Measurements from ENCODE around the gene MAPRE3.

MAPRE3 gene

GRCh38 chr2:26976237-26976636, 5.8 kb downstream of the MAPRE3 start:
- CTCF ChIA-PET: interaction anchor here (0.8 to 0.9 kb wide), 2 partner anchors 14 to 130 kb away, joined by 3 to 5 read pairs; no protein-coding TSS in a partner anchor
- TF ChIP-seq, protein P1, sequence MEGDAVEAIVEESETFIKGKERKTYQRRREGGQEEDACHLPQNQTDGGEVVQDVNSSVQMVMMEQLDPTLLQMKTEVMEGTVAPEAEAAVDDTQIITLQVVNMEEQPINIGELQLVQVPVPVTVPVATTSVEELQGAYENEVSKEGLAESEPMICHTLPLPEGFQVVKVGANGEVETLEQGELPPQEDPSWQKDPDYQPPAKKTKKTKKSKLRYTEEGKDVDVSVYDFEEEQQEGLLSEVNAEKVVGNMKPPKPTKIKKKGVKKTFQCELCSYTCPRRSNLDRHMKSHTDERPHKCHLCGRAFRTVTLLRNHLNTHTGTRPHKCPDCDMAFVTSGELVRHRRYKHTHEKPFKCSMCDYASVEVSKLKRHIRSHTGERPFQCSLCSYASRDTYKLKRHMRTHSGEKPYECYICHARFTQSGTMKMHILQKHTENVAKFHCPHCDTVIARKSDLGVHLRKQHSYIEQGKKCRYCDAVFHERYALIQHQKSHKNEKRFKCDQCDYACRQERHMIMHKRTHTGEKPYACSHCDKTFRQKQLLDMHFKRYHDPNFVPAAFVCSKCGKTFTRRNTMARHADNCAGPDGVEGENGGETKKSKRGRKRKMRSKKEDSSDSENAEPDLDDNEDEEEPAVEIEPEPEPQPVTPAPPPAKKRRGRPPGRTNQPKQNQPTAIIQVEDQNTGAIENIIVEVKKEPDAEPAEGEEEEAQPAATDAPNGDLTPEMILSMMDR (conservative IDR thresholded peaks at IDR 0.05; ENCODE audit: low read depth): no peak
- POLR2A ChIA-PET (ENCODE audit: low non-redundant PET): no interaction called here
- H3K27ac ChIP-seq: no peak overlapping the region
- no peak for DNase-seq (ENCODE audit: low spot score)

DNA sequence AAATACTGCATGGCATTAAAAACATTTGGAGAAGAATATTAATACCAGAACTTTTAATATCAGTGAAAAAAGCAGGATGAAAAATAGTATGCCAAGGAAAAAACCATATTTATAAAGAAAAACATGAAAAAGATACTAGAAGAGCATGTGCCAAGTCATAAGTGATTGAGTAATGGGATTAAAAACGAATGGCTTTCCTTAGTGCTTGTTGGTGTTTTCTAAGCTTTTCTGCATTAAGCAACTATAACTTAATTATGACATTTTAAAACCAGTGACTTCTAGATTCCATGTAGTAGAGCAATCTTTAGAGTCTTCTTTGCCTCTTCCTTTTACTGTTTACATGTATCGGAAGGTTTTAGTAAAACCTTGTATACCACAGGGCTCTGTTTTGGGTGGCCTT, 6.6 kb downstream of the MAPRE3 start:
- POLR2A ChIA-PET (ENCODE audit: low non-redundant PET): no interaction called here
- no peak overlapping the region for H3K27ac ChIP-seq
- TF ChIP-seq, protein P1 (conservative IDR thresholded peaks at IDR 0.05; ENCODE audit: low read depth): no peak
- CTCF ChIA-PET: interaction anchor here (0.9 kb wide), 1 partner anchor 15 kb away, joined by 3 read pairs; no protein-coding TSS in a partner anchor
- no peak for DNase-seq (ENCODE audit: low spot score)

DNA sequence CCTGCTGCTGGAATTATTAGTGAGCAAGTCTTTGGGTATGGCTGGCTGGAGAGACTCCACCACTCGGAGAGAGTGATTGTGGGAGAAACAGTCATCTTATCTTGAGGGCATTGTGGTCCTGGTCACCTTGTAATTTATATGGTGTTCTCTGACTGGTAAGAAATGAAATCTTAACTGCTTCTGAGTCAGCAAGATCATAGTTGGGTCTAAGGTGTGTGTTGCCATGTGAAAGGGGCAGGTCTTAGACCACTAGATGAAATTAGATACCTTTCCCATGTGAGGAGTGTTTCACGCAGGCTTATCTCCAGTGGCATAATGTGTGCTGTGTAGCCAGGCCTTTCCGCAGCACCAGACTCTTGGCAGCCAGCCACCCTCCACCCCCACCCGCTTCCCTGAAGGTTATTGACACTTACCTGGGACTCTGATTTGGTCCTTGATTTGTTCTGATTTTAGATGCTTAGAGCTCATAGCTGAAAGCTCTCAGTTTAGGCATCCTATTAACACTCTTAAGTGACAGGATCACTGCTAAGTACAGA, 7.7 kb downstream of the MAPRE3 start:
- ChIA-PET CTCF (interaction anchor here (0.9 kb wide), 1 partner anchor 16 kb away, joined by 3 read pairs; no protein-coding TSS in a partner anchor), POLR2A (ENCODE audit: low non-redundant PET) (no interaction called here)
- H3K27ac ChIP-seq: no peak overlapping the region
- TF ChIP-seq, protein P1 (conservative IDR thresholded peaks at IDR 0.05; ENCODE audit: low read depth): no peak
- no peak for DNase-seq (ENCODE audit: low spot score)

- ChIA-PET CTCF (interaction anchor here (0.9 kb wide), 1 partner anchor 18 kb away, joined by 4 read pairs; no protein-coding TSS in a partner anchor), POLR2A (ENCODE audit: low non-redundant PET) (no interaction called here)
- DNase-seq (ENCODE audit: low spot score): no peak
- TF ChIP-seq, protein P1 (conservative IDR thresholded peaks at IDR 0.05; ENCODE audit: low read depth): no peak
- H3K27ac ChIP-seq: no peak overlapping the region
These were observed 9.3 kb downstream of the MAPRE3 start for GRCh38 chr2:26979741-26980140.

- H3K27ac ChIP-seq: no peak overlapping the region
- DNase-seq (ENCODE audit: low spot score): no peak
- POLR2A ChIA-PET (ENCODE audit: low non-redundant PET): no interaction called here
- CTCF ChIA-PET: no interaction called here
- TF ChIP-seq, protein P1 (conservative IDR thresholded peaks at IDR 0.05; ENCODE audit: low read depth): no peak
These were observed 10.5 kb downstream of the MAPRE3 start for GRCh38 chr2:26980971-26981370.

DNA sequence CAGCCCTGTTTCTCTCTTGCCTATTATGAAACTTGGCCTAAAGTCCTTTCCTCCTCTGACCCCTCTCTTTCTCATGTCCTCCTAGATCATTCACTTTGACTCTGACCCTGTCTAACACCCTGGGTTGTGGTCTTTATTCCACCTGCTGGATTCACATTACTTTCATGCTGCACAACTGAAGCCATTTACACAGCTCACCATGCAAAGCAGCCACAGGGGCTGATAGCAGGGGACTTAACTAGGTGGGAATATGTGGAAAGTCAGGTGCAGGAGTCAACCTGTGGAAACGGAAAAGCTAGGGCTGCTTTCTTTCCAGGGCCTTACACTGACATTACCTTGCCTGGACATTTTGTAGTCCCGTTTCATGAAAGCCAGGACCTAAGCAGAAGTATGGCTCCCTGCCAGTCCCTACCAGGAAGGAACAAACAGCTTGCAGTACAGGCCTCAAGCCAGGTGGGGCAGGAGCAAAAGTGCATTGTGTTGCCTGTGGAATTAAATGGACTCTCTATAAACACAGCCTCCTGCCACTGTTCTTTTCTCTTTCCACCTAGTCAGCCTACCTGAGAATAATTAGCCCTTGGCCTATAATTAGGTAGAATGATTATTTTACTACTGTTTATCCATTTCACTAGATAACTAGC, 11.8 kb downstream of the MAPRE3 start:
- peak; percentile 61 for DNase-seq (ENCODE audit: low spot score)
- TF ChIP-seq, protein P1 (conservative IDR thresholded peaks at IDR 0.05; ENCODE audit: low read depth): peak; percentile 25; the same call in 1 of the 2 replicates
- H3K27ac ChIP-seq: no peak overlapping the region
- ChIA-PET POLR2A (ENCODE audit: low non-redundant PET) (no interaction called here), CTCF (interaction anchor here (0.6 to 1.3 kb wide), 4 partner anchors 11 to 35 kb away, joined by 3 to 4 read pairs (median 3); no protein-coding TSS in a partner anchor)

Data from RWPE1 (cell line).